Adrenal gland (tissue), 12 donors: ENCODE measurements around the gene CDH24. TPM values are rescaled to one million over a fixed set of nuclear protein-coding genes. Genes with fewer than 3 reads are reported as not detected.
A peak's percentile ranks its signal among the peaks of the same experiment; 100 is the strongest.
"Not testable (repeated sequence)": the region's sequence is repeated elsewhere in the genome, so short reads cannot be mapped to it uniquely, and the experiment has no call there.

Source experiments
- DNase-seq, 7 donors: peaks; one replicate each; pipeline ENCODE4 v3.0.0-alpha.2; 2019 to 2020
- H3K27ac ChIP-seq, 5 donors: fragments of 200-600 bp; sonication (generic) in 4 of 5; 1 replicate in 3 of 5; 2 replicates in 2 of 5; pipeline versions ENCODE4 v1.5.1 to v1.8.0; 2016 to 2020; ENCODE audit warnings: mild to moderate bottlenecking in 1 of 5
- H3K27me3 ChIP-seq: fragments of 200-600 bp; 2 replicates; pipeline ENCODE4 v1.8.0; 2021
- H3K36me3 ChIP-seq, 2 donors: fragments of 200-600 bp; replicated peaks in 1 of 2; 1 replicate in 1 of 2; 2 replicates in 1 of 2; pipeline versions ENCODE4 v1.5.1 to v1.8.0; 2018 to 2022
- H3K4me1 ChIP-seq, 2 donors: fragments of 200-600 bp; replicated peaks in 1 of 2; 1 replicate in 1 of 2; 2 replicates in 1 of 2; pipeline versions ENCODE4 v1.5.1 to v1.8.0; 2018 to 2021
- H3K4me3 ChIP-seq, 4 donors: fragments of 200-600 bp; sonication (generic) in 3 of 4; one replicate each; pipeline ENCODE4 v1.5.1; 2016 to 2018
- H3K9me3 ChIP-seq, 3 donors: fragments of 200-600 bp; sonication (generic) in 1 of 3; replicated peaks in 1 of 3; 1 replicate in 2 of 3; 2 replicates in 1 of 3; pipeline versions ENCODE4 v1.5.1 to v1.8.0; 2016 to 2021
- CTCF ChIP-seq, 6 experiments: fragments of 450-650 bp in 4 of 6; fragments of 200-600 bp in 2 of 6; sonication (generic) in 1 of 6; IDR thresholded peaks; 1 replicate in 5 of 6; 2 replicates in 1 of 6; pipeline versions ENCODE4 v1.5.1 to v1.8.0; 2016 to 2021; ENCODE audit warnings: antibody characterized with exemption in 6 of 6, mild to moderate bottlenecking in 2 of 6, moderate library complexity in 1 of 6
- POLR2A ChIP-seq, 2 donors: fragments of 450-650 bp; IDR thresholded peaks; one replicate each; pipeline ENCODE4 v1.6.1; 2017; ENCODE audit warnings: antibody characterized with exemption in 2 of 2, mild to moderate bottlenecking in 2 of 2, moderate library complexity in 1 of 2
- WGBS, 4 donors: extraction: QIAGEN DNeasy Blood & Tissue Kit in 2 of 4; methylation state at CpG; one replicate each; pipeline versions ENCODE4 v1.1.5 to v1.1.7; 2013 to 2017; 5-methylcytosine and 5-hydroxymethylcytosine counted together
- intact Hi-C, 2 donors: fragments of 100-400 bp; cut with DNase I; formaldehyde crosslinking; loops; one replicate each; pipeline versions ENCODE4 v1.14.1 to v1.15.0; 2022 to 2023
- polyA plus RNA-seq, 3 donors: library from polyadenylated mRNA; stranded (reverse); fragments of 200-250 nt in 2 of 3; fragments of 350-450 nt in 1 of 3; fragmentation: Illumina TruSeq in 1 of 3; extraction: RNeasy Lipid Tissue Mini Kit (QIAGEN cat#74804) in 1 of 3; gene quantifications; one replicate each; pipeline ENCODE4 v1.2.3, GENCODE V29; 2013 to 2014
- total RNA-seq, 9 donors: library from RNA; depleted of rRNA in 4 of 9; stranded (reverse); fragments of >200 nt in 4 of 9; fragments of 120-200 nt in 1 of 9; fragmentation: NEBNext Ultra II Directional in 1 of 9; extraction: Animal tissue kit (Norgen Biotek cat#: 25700) in 1 of 9; gene quantifications; one replicate each; pipeline versions ENCODE4 v1.1.0 to v1.2.4, GENCODE V29; 2013 to 2023
- donor health status: healthy with polysubstance abuse.
- donor health status: Bipolar disorder and iron deficiency.
- donor health status: DM: yes; HTN: yes; CAD: no.
- donor health status: DM: no; HTN: no; CAD: no.
- donor health status: DM: no; HTN: no; CAD: no.
- donor health status: DM: yes; HTN: yes; CAD: no.

Gene CDH24
- total and polyA plus RNA-seq, 12 donors, result 1.5 to 29.3 (median 3.5) TPM

GRCh38 chr14:23006188-23006534, 51.2 kb downstream of the CDH24 start:
- peak overlapping the region; percentile 55 to 97 (median 76) for H3K27ac ChIP-seq

GRCh38 chr14:23005451-23006187, 51.7 kb downstream of the CDH24 start:
- Histone ChIP-seq H3K9me3 (no peaks in the 10 kb centered on the region), H3K27ac (no peak overlapping the region), H3K4me1 (peaks cover 0 to 19% of the 10 kb centered on the region in 2 donors), H3K27me3 (no peaks in the 10 kb centered on the region), H3K36me3 (no peaks in the 10 kb centered on the region), H3K4me3 (no peak overlapping the region)
- TF ChIP-seq POLR2A (IDR thresholded peaks at IDR 0.05) (no peak), CTCF (IDR thresholded peaks at IDR 0.05) (no peak)
- WGBS, 4 donors, result 69 to 77% (median 74%) methylated on average over 3 of the region's 3 CpGs
- no peak for DNase-seq
- intact Hi-C loops, result no loop called here

More at GRCh38 chr14:23006188-23006534, 51.2 kb downstream of the CDH24 start:
- TF ChIP-seq POLR2A (IDR thresholded peaks at IDR 0.05) (no peak), CTCF (IDR thresholded peaks at IDR 0.05) (no peak)
- Histone ChIP-seq H3K4me3 (peak overlapping the region in 2 of 4 donors; percentile 33 to 63), H3K27me3 (no peaks in the 10 kb centered on the region), H3K9me3 (no peaks in the 10 kb centered on the region), H3K4me1 (peaks cover 0 to 19% of the 10 kb centered on the region in 2 donors), H3K36me3 (no peaks in the 10 kb centered on the region)
- no peak for DNase-seq
- WGBS, 4 donors, result 53 to 65% (median 60%) methylated on average over 5 of the region's 5 CpGs
- intact Hi-C loops, result no loop called here

GRCh38 chr14:23004274-23004673, 53.0 kb downstream of the CDH24 start:
- WGBS, 4 donors, result 92 to 99% (median 96%) methylated on average over 4 of the region's 4 CpGs

GRCh38 chr14:23002592-23002991, 54.7 kb downstream of the CDH24 start:
- Histone ChIP-seq H3K4me1 (peaks cover 0 to 12% of the 10 kb centered on the region in 2 donors), H3K36me3 (no peaks in the 10 kb centered on the region), H3K4me3 (no peak overlapping the region), H3K9me3 (no peaks in the 10 kb centered on the region), H3K27ac (no peak overlapping the region), H3K27me3 (no peaks in the 10 kb centered on the region)
- 81 to 98% (median 97%) methylated on average over 3 of the region's 3 CpGs for WGBS, 4 donors
- intact Hi-C loops, result no loop called here
- no peak for DNase-seq
- TF ChIP-seq CTCF (IDR thresholded peaks at IDR 0.05) (no peak), POLR2A (IDR thresholded peaks at IDR 0.05) (no peak)

More at GRCh38 chr14:23004274-23004673, 53.0 kb downstream of the CDH24 start:
- H3K27me3 ChIP-seq, H3K27ac ChIP-seq, H3K4me3 ChIP-seq, H3K36me3 ChIP-seq, intact Hi-C loops, H3K9me3 ChIP-seq: not testable (repeated sequence)
- H3K4me1 ChIP-seq, result peaks cover 0 to 14% of the 10 kb centered on the region in 2 donors
- DNase-seq, result peak in 1 of 7 donors; percentile 13

- H3K4me1 ChIP-seq, result peaks cover 0 to 2% of the 10 kb centered on the region in 2 donors
- H3K9me3 ChIP-seq, result no peaks in the 10 kb centered on the region
- no peak for DNase-seq
- no peaks in the 10 kb centered on the region for H3K36me3 ChIP-seq
- intact Hi-C loops, result no loop called here
- H3K27me3 ChIP-seq, result no peaks in the 10 kb centered on the region
- TF ChIP-seq POLR2A (IDR thresholded peaks at IDR 0.05) (no peak), CTCF (IDR thresholded peaks at IDR 0.05) (no peak)
- H3K4me3 ChIP-seq, result no peak overlapping the region
- H3K27ac ChIP-seq, result no peak overlapping the region
- WGBS, 4 donors, result 93 to 98% (median 95%) methylated on average over 2 of the region's 2 CpGs
Observed at GRCh38 chr14:23000860-23001259, 56.5 kb downstream of the CDH24 start.
